Neural crest cell (in vitro differentiated cells): Measurements from ENCODE around the gene CRISPLD2. TPM values are rescaled to one million over a fixed set of nuclear protein-coding genes. Genes with fewer than 3 reads are reported as not detected.

ENCODE experiments used
- DNase-seq: peaks from one replicate; pipeline ENCODE4 v3.0.0; 2021; ENCODE audit warnings: low read depth, mixed read lengths, low spot score
- H3K27ac Mint-ChIP-seq: one replicate; pipeline ENCODE4 v1.8.0; 2021; ENCODE audit warnings: mild to moderate bottlenecking, mixed read lengths; ENCODE audit not compliant: unreplicated experiment
- H3K27me3 Mint-ChIP-seq: 2 replicates; pipeline ENCODE4 v1.8.0; 2021; ENCODE audit warnings: low read depth, mild to moderate bottlenecking, mixed read lengths
- H3K36me3 Mint-ChIP-seq: 2 replicates; pipeline ENCODE4 v1.8.0; 2021; ENCODE audit warnings: low read depth, mild to moderate bottlenecking, mixed read lengths
- H3K4me1 Mint-ChIP-seq: 2 replicates; pipeline ENCODE4 v1.8.0; 2021; ENCODE audit warnings: mixed read lengths
- H3K4me3 Mint-ChIP-seq: one replicate; pipeline ENCODE4 v1.8.0; 2021; ENCODE audit warnings: mild to moderate bottlenecking, mixed read lengths
- H3K9me3 Mint-ChIP-seq: 2 replicates; pipeline ENCODE4 v1.8.0; 2021; ENCODE audit warnings: mixed read lengths
- CTCF ChIP-seq: fragments of 200-600 bp; sonication (generic); conservative IDR thresholded peaks from 2 replicates; pipeline ENCODE4 v1.5.0; 2021; ENCODE audit warnings: antibody characterized with exemption, mild to moderate bottlenecking
- total RNA-seq: library from RNA; stranded (reverse); gene quantifications from 2 replicates; pipeline ENCODE4 v1.2.1, GENCODE V29; 2021

Gene CRISPLD2
- total RNA-seq, 1 donor from 2014 or later, result 0.61 TPM

- Mint-ChIP-seq H3K4me1 (no peaks in the 10 kb centered on the region), H3K27me3 (peaks cover 16% of the 10 kb centered on the region), H3K27ac (no peak overlapping the region), H3K4me3 (no peak overlapping the region), H3K36me3 (no peaks in the 10 kb centered on the region), H3K9me3 (no peaks in the 10 kb centered on the region)
- no peak for TF ChIP-seq CTCF
- no peak for DNase-seq
Measured at GRCh38 chr16:84807776-84808175, 12.0 kb upstream of the CRISPLD2 start.

- no peaks in the 10 kb centered on the region for H3K9me3 Mint-ChIP-seq
- H3K4me1 Mint-ChIP-seq, result no peaks in the 10 kb centered on the region
- H3K36me3 Mint-ChIP-seq, result no peaks in the 10 kb centered on the region
- H3K27ac Mint-ChIP-seq, result no peak overlapping the region
- H3K4me3 Mint-ChIP-seq, result no peak overlapping the region
- DNase-seq, result no peak
- H3K27me3 Mint-ChIP-seq, result peaks cover 26% of the 10 kb centered on the region
- TF ChIP-seq CTCF, result no peak
Measured at GRCh38 chr16:84808826-84809225, 11.0 kb upstream of the CRISPLD2 start.

- Mint-ChIP-seq H3K9me3 (no peaks in the 10 kb centered on the region), H3K36me3 (no peaks in the 10 kb centered on the region), H3K27me3 (peaks cover 34% of the 10 kb centered on the region), H3K4me1 (no peaks in the 10 kb centered on the region), H3K27ac (no peak overlapping the region), H3K4me3 (no peak overlapping the region)
- no peak for DNase-seq
- TF ChIP-seq CTCF, result no peak
Measured at GRCh38 chr16:84810518-84811273, 9.1 kb upstream of the CRISPLD2 start.

- Mint-ChIP-seq H3K4me3 (no peak overlapping the region), H3K9me3 (no peaks in the 10 kb centered on the region), H3K36me3 (no peaks in the 10 kb centered on the region), H3K27me3 (peaks cover 34% of the 10 kb centered on the region), H3K27ac (no peak overlapping the region), H3K4me1 (no peaks in the 10 kb centered on the region)
- TF ChIP-seq CTCF, result no peak
- no peak for DNase-seq
Measured at GRCh38 chr16:84811529-84811928, 8.3 kb upstream of the CRISPLD2 start.

- TF ChIP-seq CTCF, result no peak
- H3K27ac Mint-ChIP-seq, result no peak overlapping the region
- H3K27me3 Mint-ChIP-seq, result peaks cover 41% of the 10 kb centered on the region
- no peaks in the 10 kb centered on the region for H3K36me3 Mint-ChIP-seq
- H3K9me3 Mint-ChIP-seq, result no peaks in the 10 kb centered on the region
- no peaks in the 10 kb centered on the region for H3K4me1 Mint-ChIP-seq
- H3K4me3 Mint-ChIP-seq, result no peak overlapping the region
- no peak for DNase-seq
Measured at GRCh38 chr16:84813141-84813934, 6.4 kb upstream of the CRISPLD2 start.
